HEK293 (cell line): Measurements from ENCODE around the gene MALT1.
A peak's percentile ranks its signal among the peaks of the same experiment; 100 is the strongest.

Source experiments
- CTCF ChIA-PET: fragments of 350-600 bp; formaldehyde crosslinking; extraction: SDS; loops from one replicate; lab custom pipeline; 2021; ENCODE audit warnings: antibody characterized with exemption; lab: Yijun Ruan, JAX
- POLR2A ChIA-PET: fragments of 300-600 bp; formaldehyde crosslinking; extraction: SDS; loops from one replicate; lab custom pipeline; 2020; ENCODE audit warnings: antibody characterized with exemption, inconsistent platforms; lab: Yijun Ruan, JAX
- H3K27ac ChIP-seq: fragments of 200-500 bp; sonication (Bioruptor generic); 2 replicates; pipeline ENCODE4 v1.5.1; 2014; ENCODE audit warnings: low read depth, low read length, control low read depth, inconsistent platforms; ENCODE audit errors: extremely low read depth
- H3K36me3 ChIP-seq, 2 experiments: fragments of 200-500 bp in 1 of 2; sonication (Bioruptor generic) in 1 of 2; 1 replicate in 1 of 2; 2 replicates in 1 of 2; pipeline ENCODE4 v1.5.1; 2014 to 2017; ENCODE audit warnings: inconsistent platforms in 2 of 2, low read length in 2 of 2; ENCODE audit not compliant: control insufficient read depth in 2 of 2, insufficient read depth in 1 of 2
- H3K4me1 ChIP-seq: fragments of 200-500 bp; sonication (Bioruptor generic); 2 replicates; pipeline ENCODE4 v1.5.1; 2014; ENCODE audit warnings: mild to moderate bottlenecking, low read length, inconsistent platforms; ENCODE audit not compliant: control insufficient read depth, insufficient read depth
- H3K4me3 ChIP-seq: 2 replicates; pipeline ENCODE4 v1.5.1; 2011; ENCODE audit warnings: low read depth, mild to moderate bottlenecking, control low read depth, low read length, moderate library complexity
- H3K9me3 ChIP-seq: fragments of 200-500 bp; sonication (Bioruptor generic); 2 replicates; pipeline ENCODE4 v1.5.1; 2014; ENCODE audit warnings: low read depth, low read length, inconsistent platforms; ENCODE audit not compliant: control insufficient read depth, insufficient read depth
- ELK4 ChIP-seq: IDR thresholded peaks from 2 replicates; pipeline ENCODE4 v1.6.1; 2011; ENCODE audit warnings: mild to moderate bottlenecking, low read depth, low read length, borderline replicate concordance
- FEZF1 ChIP-seq: fragments of 450-650 bp; formaldehyde crosslinking; IDR thresholded peaks from 2 replicates; pipeline ENCODE4 v1.5.1; 2016; ENCODE audit warnings: missing biosample characterization, missing genetic modification characterization
- GLI2 ChIP-seq: fragments of 450-650 bp; formaldehyde crosslinking; IDR thresholded peaks from 2 replicates; pipeline ENCODE4; 2017; ENCODE audit warnings: missing biosample characterization, missing genetic modification characterization, low read depth, borderline replicate concordance
- HOXD13 ChIP-seq: sonication (generic); formaldehyde crosslinking; IDR thresholded peaks from 2 replicates; pipeline ENCODE4 v1.8.0; 2022; ENCODE audit warnings: missing genetic modification reagents, borderline replicate concordance
- PRDM1 ChIP-seq: fragments of 450-650 bp; formaldehyde crosslinking; IDR thresholded peaks from 2 replicates; pipeline ENCODE4; 2016; ENCODE audit warnings: missing biosample characterization, missing genetic modification characterization
- PRDM10 ChIP-seq: fragments of 450-650 bp; formaldehyde crosslinking; IDR thresholded peaks from 2 replicates; pipeline ENCODE4 v1.5.1; 2016; ENCODE audit warnings: missing biosample characterization, missing genetic modification characterization
- REST ChIP-seq: fragments of 450-650 bp; formaldehyde crosslinking; IDR thresholded peaks from 2 replicates; pipeline ENCODE4 v1.5.1; 2016; ENCODE audit warnings: missing biosample characterization, missing genetic modification characterization
- SETDB1 ChIP-seq: IDR thresholded peaks from one replicate; pipeline ENCODE4 v1.6.1; 2017; ENCODE audit warnings: mild to moderate bottlenecking, low read length, moderate library complexity, mixed read lengths; ENCODE audit not compliant: insufficient read length
- WT1 ChIP-seq: fragments of 450-650 bp; formaldehyde crosslinking; IDR thresholded peaks from 2 replicates; pipeline ENCODE4 v1.5.1; 2016; ENCODE audit warnings: missing biosample characterization, missing genetic modification characterization
- ZBTB44 ChIP-seq: fragments of 450-650 bp; IDR thresholded peaks from 2 replicates; pipeline ENCODE4 v1.5.1; 2018; ENCODE audit warnings: missing biosample characterization, mild to moderate bottlenecking, missing genetic modification characterization
- ZNF157 ChIP-seq: fragments of 450-650 bp; formaldehyde crosslinking; IDR thresholded peaks from 2 replicates; pipeline ENCODE4 v1.5.1; 2016; ENCODE audit warnings: missing biosample characterization, missing genetic modification characterization
- ZNF174 ChIP-seq: fragments of 450-650 bp; formaldehyde crosslinking; IDR thresholded peaks from 2 replicates; pipeline ENCODE4 v1.5.0; 2017; ENCODE audit warnings: missing biosample characterization, mild to moderate bottlenecking, missing genetic modification characterization
- ZNF2 ChIP-seq: fragments of 450-650 bp; formaldehyde crosslinking; IDR thresholded peaks from 2 replicates; pipeline ENCODE4 v1.5.1; 2016; ENCODE audit warnings: missing biosample characterization, missing genetic modification characterization
- ZNF426 ChIP-seq: fragments of 450-650 bp; formaldehyde crosslinking; IDR thresholded peaks from 2 replicates; pipeline ENCODE4 v1.5.1; 2017; ENCODE audit warnings: missing biosample characterization, missing genetic modification characterization, mild to moderate bottlenecking, inconsistent platforms, moderate library complexity
- ZNF518A ChIP-seq: fragments of 450-650 bp; formaldehyde crosslinking; conservative IDR thresholded peaks from 2 replicates; pipeline ENCODE4 v1.5.1; 2016; ENCODE audit warnings: low read depth, missing biosample characterization, missing genetic modification characterization
- ZNF560 ChIP-seq: fragments of 450-650 bp; formaldehyde crosslinking; IDR thresholded peaks from 2 replicates; pipeline ENCODE4 v1.5.1; 2017; ENCODE audit warnings: missing biosample characterization, missing genetic modification characterization, borderline replicate concordance
- ZNF747 ChIP-seq: fragments of 450-650 bp; formaldehyde crosslinking; IDR thresholded peaks from 2 replicates; pipeline ENCODE4 v1.5.1; 2016; ENCODE audit warnings: missing biosample characterization, missing genetic modification characterization

The MALT1 gene

GRCh38 chr18:58625839-58626238, 45.4 kb upstream of the MALT1 start:
- CTCF ChIA-PET: interaction anchor here (0.9 kb wide), 1 partner anchor 138 kb away, joined by 4 read pairs; no protein-coding TSS in a partner anchor
- H3K27ac ChIP-seq: 0 out of 2 replicates have a peak overlapping the region, but pooled peaks have one; percentile 9
- POLR2A ChIA-PET: interaction anchor here (1.2 kb wide), 1 partner anchor 45 kb away, joined by 3 read pairs; the partner anchor contains the start of gene MALT1
- peaks cover 17% of the 10 kb centered on the region for H3K4me1 ChIP-seq
- no peak overlapping the region for H3K4me3 ChIP-seq
- H3K36me3 ChIP-seq: no peaks in the 10 kb centered on the region
- no peak for TF ChIP-seq ZNF426 (tag by site-specific recombination)
- TF ChIP-seq WT1: no peak
- no peak for TF ChIP-seq PRDM10 (tag by site-specific recombination)
- no peak for TF ChIP-seq REST
- TF ChIP-seq SETDB1: no peak
- TF ChIP-seq ZNF2 (tag by site-specific recombination): no peak
- no peak for TF ChIP-seq ZNF560
- TF ChIP-seq GLI2 (tag by site-specific recombination): no peak
- TF ChIP-seq PRDM1: no peak
- no peak for TF ChIP-seq ZNF157 (tag by site-specific recombination)
- no peak for TF ChIP-seq FEZF1 (tag by site-specific recombination)
- no peaks in the 10 kb centered on the region for H3K9me3 ChIP-seq

GRCh38 chr18:58630071-58630470, 41.2 kb upstream of the MALT1 start:
- TF ChIP-seq ELK4: no peak
- no peak for TF ChIP-seq ZNF747
- no peak for TF ChIP-seq ZNF518A (tag by site-specific recombination)
- no peak for TF ChIP-seq HOXD13 (CRISPR knock-in tag)
- TF ChIP-seq ZNF174 (tag by site-specific recombination): no peak
- no peak for TF ChIP-seq ZBTB44 (tag by site-specific recombination)
- Histone ChIP-seq H3K36me3 (no peaks in the 10 kb centered on the region), H3K4me3 (no peak overlapping the region), H3K27ac (no peak overlapping the region), H3K9me3 (no peaks in the 10 kb centered on the region), H3K4me1 (peaks cover 9% of the 10 kb centered on the region)
- ChIA-PET POLR2A (no interaction called here), CTCF (no interaction called here)
